ENCODE data around the gene TM2D3.

DNA sequence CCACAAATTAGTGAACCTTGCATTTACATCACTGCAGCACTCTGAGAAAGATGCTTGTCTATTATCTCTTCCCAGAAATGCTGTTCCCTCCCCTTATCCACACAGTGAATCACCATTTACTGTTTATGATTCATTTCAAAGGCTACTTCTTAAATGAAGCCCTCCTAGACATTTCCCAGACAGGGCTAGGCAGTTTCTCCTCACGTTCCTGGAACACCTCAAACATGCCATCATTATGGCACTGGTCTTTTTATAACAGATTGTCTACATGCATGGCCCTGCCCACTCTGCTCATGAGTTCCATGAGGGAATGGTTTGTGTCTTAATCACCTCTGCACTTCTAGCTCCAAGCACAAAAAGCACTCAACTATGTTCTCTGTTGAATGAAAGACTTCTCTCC, 32.2 kb upstream of the TM2D3 start:
- no peak for TF ChIP-seq RXRA (IDR thresholded peaks at IDR 0.05; ENCODE audit: insufficient read depth, low read depth, low read length)
- TF ChIP-seq CHD2 (IDR thresholded peaks at IDR 0.05; ENCODE audit: low read length): no peak
- no peak for TF ChIP-seq EZH2 (IDR thresholded peaks at IDR 0.05; ENCODE audit: low read depth, low read length, severe bottlenecking)
- no peak for TF ChIP-seq POLR2AphosphoS5 (IDR thresholded peaks at IDR 0.05; ENCODE audit: low read depth, low read length)
- no peak for TF ChIP-seq CTCF (IDR thresholded peaks at IDR 0.05; ENCODE audit: control extremely low read depth in 1 of 3, insufficient read depth in 1 of 3, low read depth in 1 of 3, low read length in 3 of 3)
